Heart left ventricle (tissue), 16 donors: ENCODE measurements around the gene GPR39. TPM values are rescaled to one million over a fixed set of nuclear protein-coding genes. Genes with fewer than 3 reads are reported as not detected.

Experiments used
- ATAC-seq, 4 donors: fragments of 200-7000 bp; cut with Tn5 transposase; one replicate each; pipeline ENCODE4 v1.9.1; 2020 to 2022; ENCODE audit warnings: moderate library complexity in 4 of 4, mild to moderate bottlenecking in 3 of 4, moderate number of reproducible peaks in 1 of 4
- DNase-seq, 5 donors: peaks; one replicate each; pipeline ENCODE4 v3.0.0-alpha.2; 2020
- H3K27ac ChIP-seq, 12 donors: fragments of 200-600 bp; sonication (generic) in 4 of 12; one replicate each; pipeline versions ENCODE4 v1.5.0 to v1.8.0; 2016 to 2022; ENCODE audit warnings: mild to moderate bottlenecking in 2 of 12
- H3K27me3 ChIP-seq, 9 donors: fragments of 200-600 bp; sonication (generic) in 2 of 9; one replicate each; pipeline versions ENCODE4 v1.5.1 to v1.8.0; 2016 to 2022; ENCODE audit warnings: mild to moderate bottlenecking in 3 of 9
- H3K36me3 ChIP-seq, 9 donors: fragments of 200-600 bp; sonication (generic) in 2 of 9; one replicate each; pipeline versions ENCODE4 v1.5.0 to v1.8.0; 2018 to 2022; ENCODE audit warnings: mild to moderate bottlenecking in 2 of 9
- H3K4me1 ChIP-seq, 12 donors: fragments of 200-600 bp; sonication (generic) in 4 of 12; one replicate each; pipeline versions ENCODE4 v1.5.0 to v1.8.0; 2016 to 2022; ENCODE audit warnings: mild to moderate bottlenecking in 3 of 12
- H3K4me3 ChIP-seq, 12 donors: fragments of 200-600 bp; sonication (generic) in 4 of 12; one replicate each; pipeline versions ENCODE4 v1.5.0 to v1.8.0; 2017 to 2022; ENCODE audit warnings: mild to moderate bottlenecking in 9 of 12, moderate library complexity in 4 of 12
- H3K9me3 ChIP-seq, 12 donors: fragments of 200-600 bp; sonication (generic) in 4 of 12; one replicate each; pipeline versions ENCODE4 v1.5.0 to v1.8.0; 2016 to 2022; ENCODE audit warnings: mild to moderate bottlenecking in 1 of 12
- CTCF ChIP-seq, 12 donors: fragments of 200-600 bp; sonication (generic) in 4 of 12; IDR thresholded peaks; one replicate each; pipeline versions ENCODE4 v1.5.0 to v1.8.0; 2018 to 2022; ENCODE audit warnings: antibody characterized with exemption in 12 of 12, mild to moderate bottlenecking in 5 of 12
- POLR2A ChIP-seq, 2 donors: fragments of 450-650 bp; IDR thresholded peaks; one replicate each; pipeline ENCODE4 v1.6.1; 2017; ENCODE audit warnings: antibody characterized with exemption in 2 of 2, mild to moderate bottlenecking in 2 of 2, moderate library complexity in 2 of 2
- WGBS, 4 donors: extraction: QIAGEN DNeasy Blood & Tissue Kit in 2 of 4; methylation state at CpG; one replicate each; pipeline versions ENCODE4 v1.1.5 to v1.1.7; 2013 to 2018; 5-methylcytosine and 5-hydroxymethylcytosine counted together
- intact Hi-C, 10 donors: fragments of 100-400 bp; cut with DNase I; formaldehyde crosslinking; loops; one replicate each; pipeline versions ENCODE4 v1.11.1 to v1.14.2; 2022
- polyA plus RNA-seq, 2 donors: library from polyadenylated mRNA; stranded (reverse); fragments of 200-250 nt; gene quantifications; one replicate each; pipeline ENCODE4 v1.2.3, GENCODE V29; 2013
- total RNA-seq, 9 donors: library from RNA; depleted of rRNA in 2 of 9; stranded (reverse); fragments of >200 nt in 2 of 9; fragmentation: NEBNext Ultra II Directional in 3 of 9; extraction: Animal tissue kit (Norgen Biotek cat#: 25700) in 3 of 9; gene quantifications; one replicate each; pipeline versions ENCODE4 v1.1.0 to v1.2.4, GENCODE V29; 2016 to 2023
- donor health status: ischemic (EF 13 %, LVEDD 7.1; RV severe dilation, severe dysfunction).
- donor health status: healthy with polysubstance abuse.
- donor health status: DM: no; HTN: yes; CAD: no.
- donor health status: DM: no; HTN: no; CAD: no.
- donor health status: ischemic (EF 25% LVEDD 6.9; RV normal size, moderate dysfunction).
- donor health status: ischemic (EF 25% LVEDD 5.7; RV mildly dilated, moderate dysfunction).
- donor health status: healthy.
- donor health status: DM: yes; HTN: yes; CAD: no.
- donor health status: ischemic (EF 35%, LVEDD 5.7; RV mildly dilated, moderate dysfunction).
- donor health status: nonischemic (EF 11% LVEDD 7.7; RV severe dilation, severe dysfunction).
- donor health status: DM: yes; HTN: yes; CAD: no.
- donor health status: PGD.
- donor health status: ischemic (EF 29% LVEDD 5.4; RV normal size, mild dysfunction).
- donor health status: nonischemic (EF 23%, LVEDD 6.1; RV moderate dilation, normal function).

Gene GPR39
- total and polyA plus RNA-seq, 11 donors = 0.11 TPM; not detected in 10

DNA sequence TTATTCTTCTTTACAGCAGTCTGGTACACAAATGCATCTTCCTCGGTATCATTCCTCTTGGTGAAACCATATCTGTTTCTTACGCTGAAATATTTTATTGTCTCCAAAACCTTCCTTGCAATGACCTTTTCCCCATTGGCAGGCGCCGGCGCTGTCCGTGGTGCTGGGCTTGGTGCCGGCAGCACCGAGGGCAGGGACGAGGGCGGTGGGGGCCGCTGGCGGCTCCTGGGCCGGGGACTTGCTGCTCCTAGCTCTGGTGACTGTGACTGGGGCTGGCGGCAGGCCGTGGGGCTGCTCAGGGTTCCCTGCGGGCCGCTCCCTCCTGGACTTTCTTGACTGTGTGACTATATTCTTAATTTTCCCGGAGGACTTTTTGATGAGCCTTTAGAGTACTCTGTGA is 72.5 kb downstream of the GPR39 start:
- Histone ChIP-seq H3K9me3 (no peaks in the 10 kb centered on the region), H3K4me1 (no peaks in the 10 kb centered on the region), H3K4me3 (no peak overlapping the region), H3K27me3 (peaks cover 0 to 12% (median 0%) of the 10 kb centered on the region in 9 donors), H3K36me3 (no peaks in the 10 kb centered on the region), H3K27ac (no peak overlapping the region)
- intact Hi-C loops = no loop called here
- no peak for TF ChIP-seq CTCF (IDR thresholded peaks at IDR 0.05)
- TF ChIP-seq POLR2A (IDR thresholded peaks at IDR 0.05) = no peak
- ATAC-seq (peak in 3 of 4 donors; percentile 56 to 66 (median 64)), DNase-seq (peak in 4 of 5 donors; percentile 24 to 64 (median 33))
- 12 to 17% (median 15%) methylated on average over 16 to 18 of the region's 18 CpGs for WGBS, 4 donors

GRCh38 chr2:132495881-132496280 is 79.3 kb downstream of the GPR39 start:
- H3K9me3 ChIP-seq = no peaks in the 10 kb centered on the region
- no peaks in the 10 kb centered on the region for H3K4me1 ChIP-seq
- no peak overlapping the region for H3K4me3 ChIP-seq
- intact Hi-C loops = no loop called here
- ATAC-seq (no peak), DNase-seq (no peak)
- 89 to 93% (median 91%) methylated on average over 2 of the region's 2 CpGs for WGBS, 4 donors
- H3K27me3 ChIP-seq = no peaks in the 10 kb centered on the region
- TF ChIP-seq CTCF (IDR thresholded peaks at IDR 0.05) (no peak), POLR2A (IDR thresholded peaks at IDR 0.05) (no peak)
- no peaks in the 10 kb centered on the region for H3K36me3 ChIP-seq
- no peak overlapping the region for H3K27ac ChIP-seq

DNA sequence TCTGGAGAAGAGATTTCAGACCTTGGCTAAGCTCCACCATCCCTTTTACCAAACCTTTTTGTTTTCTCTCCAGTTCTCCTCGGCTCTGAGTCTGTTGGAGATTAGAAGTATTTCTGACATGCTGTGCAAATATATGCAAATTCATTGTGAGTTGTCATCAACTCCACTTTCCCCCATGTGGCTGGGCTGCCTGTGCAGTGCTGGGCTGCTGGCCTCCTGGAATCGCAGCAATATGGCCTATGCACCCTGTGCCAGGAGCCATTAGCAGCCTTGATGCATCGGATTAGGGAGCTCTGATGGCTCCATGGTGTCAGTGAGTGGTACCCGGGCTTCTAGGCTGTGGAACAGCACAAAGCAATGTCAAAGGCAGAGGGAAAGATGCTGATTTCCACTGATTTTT is 80.0 kb downstream of the GPR39 start:
- Histone ChIP-seq H3K27ac (no peak overlapping the region), H3K36me3 (no peaks in the 10 kb centered on the region), H3K4me1 (no peaks in the 10 kb centered on the region), H3K4me3 (no peak overlapping the region), H3K27me3 (no peaks in the 10 kb centered on the region), H3K9me3 (peaks cover 0 to 2% (median 0%) of the 10 kb centered on the region in 12 donors)
- intact Hi-C loops = no loop called here
- WGBS, 4 donors = 73 to 85% (median 75%) methylated on average over 4 of the region's 4 CpGs
- no peak for ATAC-seq
- DNase-seq = no peak
- TF ChIP-seq POLR2A (IDR thresholded peaks at IDR 0.05) (no peak), CTCF (IDR thresholded peaks at IDR 0.05) (no peak)

DNA sequence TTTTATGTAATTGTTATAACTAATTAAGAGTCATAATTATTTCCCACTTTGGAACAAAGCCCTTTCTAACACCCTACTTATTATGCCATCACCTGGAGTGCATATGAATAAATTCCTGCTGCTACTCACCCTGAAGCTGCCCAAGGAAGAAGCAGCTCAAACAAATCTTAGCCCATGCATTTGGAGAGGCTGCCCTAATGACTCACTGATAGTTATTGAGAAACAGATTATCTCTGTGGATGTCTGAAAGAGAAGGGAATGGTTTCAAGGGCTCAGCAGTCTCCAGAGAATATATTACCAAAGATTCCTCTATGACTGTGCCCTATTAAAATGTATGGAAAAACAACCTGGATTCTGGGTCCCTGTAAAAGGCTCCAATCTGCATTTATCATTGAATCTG is 81.0 kb downstream of the GPR39 start:
- no peaks in the 10 kb centered on the region for H3K4me1 ChIP-seq
- ATAC-seq (no peak), DNase-seq (no peak)
- no peak overlapping the region for H3K4me3 ChIP-seq
- intact Hi-C loops = no loop called here
- no peaks in the 10 kb centered on the region for H3K36me3 ChIP-seq
- H3K9me3 ChIP-seq = peaks cover 0 to 11% (median 3%) of the 10 kb centered on the region in 12 donors
- H3K27me3 ChIP-seq = peaks cover 0 to 2% (median 0%) of the 10 kb centered on the region in 9 donors
- H3K27ac ChIP-seq = no peak overlapping the region
- TF ChIP-seq CTCF (IDR thresholded peaks at IDR 0.05) = no peak
- TF ChIP-seq POLR2A (IDR thresholded peaks at IDR 0.05) = no peak
